GM08714 (cell line): Measurements from ENCODE around the gene TFR2.

Experiments
- H3K4me3 ChIP-seq: fragments of 200-500 bp; sonication (Bioruptor generic); 2 replicates; pipeline ENCODE4 v1.5.1; 2014; ENCODE audit warnings: mild to moderate bottlenecking, low read length, inconsistent platforms
- ZNF274 ChIP-seq: IDR thresholded peaks from 2 replicates; pipeline ENCODE4 v1.6.1; 2012; ENCODE audit warnings: mild to moderate bottlenecking, low read depth, low read length

Gene TFR2

DNA sequence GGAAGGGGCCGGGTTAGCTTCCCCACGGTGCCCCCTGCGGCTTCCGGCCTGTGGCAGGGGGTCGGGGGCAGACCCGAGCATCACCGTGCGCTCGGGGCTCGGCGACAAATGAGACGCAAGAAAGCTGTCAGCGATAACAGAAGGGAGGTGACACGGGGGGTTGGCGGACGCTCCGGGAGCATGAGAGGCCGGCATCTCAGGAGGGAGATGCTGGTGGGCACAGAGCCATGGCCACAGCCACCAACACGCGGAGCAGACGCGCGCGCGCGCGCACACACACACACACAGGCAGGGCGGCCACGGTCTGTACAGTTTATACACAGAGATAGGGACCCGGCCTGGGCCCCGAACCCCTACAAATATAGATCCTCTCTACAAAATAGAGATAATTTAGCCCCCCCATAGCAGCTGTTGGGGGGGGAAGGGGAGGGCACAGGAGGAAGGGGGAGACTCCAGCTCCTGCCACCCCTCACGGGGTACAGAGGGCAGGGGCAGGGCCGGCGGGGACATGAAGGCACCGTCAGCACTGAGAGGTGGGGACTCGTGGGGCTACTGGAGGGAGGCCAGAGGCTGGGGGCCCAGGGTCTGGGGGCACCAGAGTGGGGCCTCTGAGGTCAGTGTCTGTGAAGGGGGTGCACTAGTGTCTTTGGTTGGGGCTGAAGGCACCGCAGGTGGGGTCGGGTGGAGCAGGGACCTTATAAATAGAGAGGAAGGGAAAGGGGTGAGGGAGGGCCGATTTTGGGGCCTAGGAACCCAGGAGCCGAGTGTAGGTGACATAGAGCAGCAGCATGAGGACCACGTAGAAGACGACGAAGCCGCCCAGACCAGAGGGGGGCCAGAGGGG, 66.8 kb downstream of the TFR2 start:
- no peak overlapping the region for H3K4me3 ChIP-seq
- no peak for TF ChIP-seq ZNF274

DNA sequence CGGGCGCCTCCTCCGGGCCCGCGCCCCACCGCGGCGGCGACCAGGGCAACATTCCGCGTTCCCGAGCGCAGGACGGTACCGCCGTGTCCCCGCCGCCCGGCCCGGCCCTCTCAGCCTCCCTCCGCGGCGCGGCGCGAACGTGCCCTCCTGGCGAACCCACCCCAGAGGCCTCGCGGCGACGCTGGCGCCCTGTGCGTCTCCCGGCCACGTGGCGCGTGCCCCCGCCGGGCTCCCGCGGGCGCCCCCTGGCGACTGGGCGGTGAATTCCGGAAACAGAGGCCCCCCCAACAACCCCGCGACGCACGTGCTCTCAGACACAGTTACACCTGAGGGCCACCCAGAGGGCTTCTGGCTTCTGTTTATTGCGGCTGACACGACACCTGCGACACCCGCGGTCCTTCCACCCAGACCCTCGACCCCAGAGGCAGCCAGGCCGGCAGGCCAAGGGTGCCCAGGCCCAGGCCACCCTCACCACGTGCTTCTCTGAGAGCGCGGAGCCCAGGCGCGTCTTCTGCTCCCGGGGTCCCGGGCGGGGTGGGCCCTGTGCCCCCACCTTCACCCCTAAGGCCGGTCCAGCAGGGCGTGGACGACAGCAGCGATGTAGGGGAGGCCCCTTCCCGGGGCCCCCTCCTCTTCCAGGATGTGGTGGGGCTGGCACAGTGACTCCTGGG, 67.5 kb downstream of the TFR2 start, which contains the start of gene SAP25:
SAP25 (minus strand) TSS at position 210 of the 671 bp plus-strand sequence; CDS start at position 52, 158 bp downstream.
- TF ChIP-seq ZNF274 = no peak
- no peak within 1 kb of the TSS for H3K4me3 ChIP-seq

DNA sequence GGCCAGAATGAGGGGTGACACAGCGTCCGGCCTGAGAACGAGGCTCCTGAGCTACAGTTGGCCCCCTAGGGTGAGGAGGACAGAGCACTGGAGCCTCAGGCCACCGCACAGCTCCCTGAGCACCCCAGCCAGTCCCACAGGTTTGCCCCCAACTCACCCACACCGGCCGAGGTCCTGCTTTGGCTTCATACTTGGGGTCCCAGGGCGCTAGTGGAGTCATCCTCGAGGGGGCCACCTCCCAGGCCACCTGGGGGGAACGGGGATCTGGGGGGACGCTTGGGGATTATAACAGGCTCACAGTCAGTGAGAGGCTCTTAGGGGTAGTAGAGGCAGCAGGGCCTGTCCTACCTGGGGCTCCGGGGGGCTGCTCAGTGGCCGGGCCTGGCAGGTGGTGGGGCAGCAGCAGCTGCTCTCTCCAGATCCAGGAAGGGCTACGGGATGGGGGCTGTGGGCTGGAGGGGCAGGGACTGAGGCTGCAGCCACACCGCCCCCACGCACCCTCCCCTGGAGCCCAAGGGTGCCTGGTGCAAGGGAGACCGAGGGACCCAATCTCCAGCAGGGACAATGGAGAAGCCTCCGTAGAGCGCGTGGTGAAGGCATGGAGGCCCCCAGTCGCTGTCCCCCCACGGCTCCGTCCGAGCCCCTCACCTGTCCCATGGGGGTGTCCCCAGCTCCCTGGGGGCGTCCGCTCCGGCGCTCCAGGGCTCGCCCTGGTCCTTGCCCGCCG, 68.2 kb downstream of the TFR2 start:
- H3K4me3 ChIP-seq = no peak overlapping the region
- no peak for TF ChIP-seq ZNF274

GRCh38 chr7:100572281-100572948, 68.9 kb downstream of the TFR2 start:
- H3K4me3 ChIP-seq = no peak overlapping the region
- TF ChIP-seq ZNF274 = no peak

DNA sequence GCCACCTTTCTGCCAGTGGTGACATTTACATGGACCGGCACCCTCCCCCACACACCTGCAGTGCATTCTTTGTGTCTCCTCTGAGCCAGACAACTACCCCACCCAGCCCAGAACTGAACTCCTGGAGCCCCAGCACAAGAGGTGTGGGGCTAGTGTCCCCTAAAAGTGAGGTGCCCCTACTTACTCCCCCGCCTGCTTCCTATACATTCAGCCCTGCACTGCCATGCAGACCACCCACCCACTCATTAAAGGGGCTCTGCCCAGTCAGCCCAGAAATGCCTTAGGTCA, 69.6 kb downstream of the TFR2 start:
- H3K4me3 ChIP-seq = no peak overlapping the region
- TF ChIP-seq ZNF274 = no peak

GRCh38 chr7:100570954-100571828, 70.2 kb downstream of the TFR2 start:
- no peak for TF ChIP-seq ZNF274
- H3K4me3 ChIP-seq = no peak overlapping the region
